HCT116 (cell line): Measurements from ENCODE around the gene AS3MT. TPM values are rescaled to one million over a fixed set of nuclear protein-coding genes. Genes with fewer than 3 reads are reported as not detected.

Experiments used
- ATAC-seq: fragments of 200-7000 bp; cut with Tn5 transposase; 2 replicates; pipeline ENCODE4 v1.9.1; 2020; ENCODE audit warnings: mild to moderate bottlenecking, moderate library complexity
- BruUV-seq: library from RNA; stranded (reverse); fragments of 400-500 nt; replicated peaks from 2 replicates; lab custom pipeline; 2021; lab: Mats Ljungman, UMichigan
- CTCF ChIA-PET: fragments of 300-600 bp; sonication (Branson Sonifier 250); formaldehyde crosslinking; loops from one replicate; lab custom pipeline; 2021; ENCODE audit warnings: antibody characterized with exemption; lab: Charles Lee
- POLR2A ChIA-PET: fragments of 300-600, 350-600 bp; sonication (Branson Sonifier 250); formaldehyde crosslinking; loops from one replicate; lab custom pipeline; 2021; ENCODE audit warnings: antibody characterized with exemption; lab: Charles Lee
- RAD21 ChIA-PET, 2 experiments: fragments of 300-600 bp; sonication (Branson Sonifier 250); formaldehyde crosslinking; loops; one replicate each; lab custom pipeline; 2023; ENCODE audit warnings: low total read pairs in 2 of 2; ENCODE audit not compliant: uncharacterized antibody in 2 of 2, unreplicated experiment in 2 of 2, low non-redundant PET in 1 of 2; lab: Charles Lee
- DNase-seq: peaks from one replicate; pipeline ENCODE4 v3.0.0-alpha.2; 2010; ENCODE audit warnings: low read depth, low spot score
- H2AFZ ChIP-seq: fragments of 200-600 bp; shearing (Covaris generic), sonication (generic); 2 replicates; pipeline ENCODE4 v1.6.1; 2017; ENCODE audit warnings: low read depth, mixed run types, mixed read lengths, antibody characterized with exemption, low read length; ENCODE audit not compliant: poor library complexity, severe bottlenecking
- H3K27ac ChIP-seq: 2 replicates; pipeline ENCODE4 v1.5.1; 2012; ENCODE audit warnings: low read depth, low read length
- H3K27me3 ChIP-seq: fragments of 200-600 bp; sonication (generic); 2 replicates; pipeline ENCODE4 v1.6.1; 2016; ENCODE audit warnings: mixed run types, low read length, mixed read lengths; ENCODE audit not compliant: insufficient read depth
- H3K36me3 ChIP-seq, 2 experiments: fragments of 200-500 bp in 1 of 2; fragments of 200-600 bp in 1 of 2; sonication (Bioruptor generic) in 1 of 2; sonication (generic) in 1 of 2; 2 replicates each; pipeline versions ENCODE4 v1.5.1 to v1.6.1; 2014 to 2016; ENCODE audit warnings: low read length in 2 of 2, inconsistent platforms in 1 of 2, mixed read lengths in 1 of 2, mixed run types in 1 of 2; ENCODE audit not compliant: insufficient read depth in 2 of 2, control insufficient read depth in 1 of 2
- H3K4me1 ChIP-seq, 2 experiments: fragments of 200-600 bp in 1 of 2; sonication (generic) in 1 of 2; 2 replicates each; pipeline versions ENCODE4 v1.5.1 to v1.6.1; 2012 to 2017; ENCODE audit warnings: low read length in 2 of 2, inconsistent platforms in 1 of 2, mild to moderate bottlenecking in 1 of 2, mixed read lengths in 1 of 2, mixed run types in 1 of 2, moderate library complexity in 1 of 2; ENCODE audit not compliant: insufficient read depth in 2 of 2, control insufficient read depth in 1 of 2
- H3K4me2 ChIP-seq: fragments of 200-600 bp; sonication (generic); 2 replicates; pipeline ENCODE4 v1.6.1; 2017; ENCODE audit warnings: mixed run types, low read length, mixed read lengths
- H3K4me3 ChIP-seq, 2 experiments: fragments of 200-600 bp in 1 of 2; sonication (generic) in 1 of 2; replicated peaks in 1 of 2; 2 replicates each; pipeline ENCODE4 v1.5.1; 2011 to 2016; ENCODE audit warnings: low read length in 2 of 2, control low read depth in 1 of 2, low read depth in 1 of 2, mild to moderate bottlenecking in 1 of 2, mixed read lengths in 1 of 2, mixed run types in 1 of 2
- H3K79me2 ChIP-seq: fragments of 200-600 bp; sonication (generic); 2 replicates; pipeline ENCODE4 v1.6.1; 2017; ENCODE audit warnings: mild to moderate bottlenecking, mixed run types, low read length, moderate library complexity, mixed read lengths; ENCODE audit not compliant: insufficient read depth
- H3K9ac ChIP-seq: fragments of 200-600 bp; sonication (generic); 2 replicates; pipeline ENCODE4 v1.6.1; 2016; ENCODE audit warnings: low read length, mixed read lengths
- H3K9me2 ChIP-seq: fragments of 200-600 bp; sonication (generic), shearing (Covaris generic); 2 replicates; pipeline ENCODE4 v1.6.1; 2017; ENCODE audit warnings: mixed run types, mild to moderate bottlenecking, moderate library complexity; ENCODE audit not compliant: insufficient read depth
- H3K9me3 ChIP-seq, 2 experiments: fragments of 200-500 bp in 1 of 2; fragments of 200-600 bp in 1 of 2; sonication (Bioruptor generic) in 1 of 2; sonication (generic) in 1 of 2; 2 replicates each; pipeline ENCODE4 v1.6.1; 2014 to 2017; ENCODE audit warnings: low read length in 2 of 2, mixed read lengths in 2 of 2, inconsistent platforms in 1 of 2, low read depth in 1 of 2, mild to moderate bottlenecking in 1 of 2, mixed run types in 1 of 2, moderate library complexity in 1 of 2; ENCODE audit not compliant: control insufficient read depth in 1 of 2, insufficient read depth in 1 of 2
- H4K20me1 ChIP-seq: fragments of 200-600 bp; sonication (generic), shearing (Covaris generic); 2 replicates; pipeline ENCODE4 v1.6.1; 2017; ENCODE audit warnings: mixed run types, mild to moderate bottlenecking, moderate library complexity; ENCODE audit not compliant: insufficient read depth
- ATF3 ChIP-seq: IDR thresholded peaks from 2 replicates; pipeline ENCODE4 v1.6.1; 2012
- CBX3 ChIP-seq: IDR thresholded peaks from 2 replicates; pipeline ENCODE4 v1.6.1; 2012; ENCODE audit warnings: low read depth
- EGR1 ChIP-seq: IDR thresholded peaks from 2 replicates; pipeline ENCODE4 v1.6.1; 2012; ENCODE audit warnings: low read depth
- EZH2 ChIP-seq: fragments of 200-600 bp; sonication (generic); IDR thresholded peaks from 2 replicates; pipeline ENCODE4 v1.6.1; 2017; ENCODE audit warnings: antibody characterized with exemption, mixed run types
- FOSL1 ChIP-seq: IDR thresholded peaks from 2 replicates; pipeline ENCODE4 v1.6.1; 2012; ENCODE audit warnings: low read depth
- JUND ChIP-seq: IDR thresholded peaks from 2 replicates; pipeline ENCODE4 v1.6.1; 2012
- POLR2AphosphoS5 ChIP-seq: IDR thresholded peaks from 2 replicates; pipeline ENCODE4 v1.6.1; 2011; ENCODE audit warnings: mild to moderate bottlenecking, low read depth, low read length, moderate library complexity
- RAD21 ChIP-seq: IDR thresholded peaks from 2 replicates; pipeline ENCODE4 v1.6.1; 2012; ENCODE audit warnings: low read depth, mild to moderate bottlenecking
- SIN3A ChIP-seq: IDR thresholded peaks from 2 replicates; pipeline ENCODE4 v1.6.1; 2012; ENCODE audit warnings: low read depth
- SRF ChIP-seq: IDR thresholded peaks from 2 replicates; pipeline ENCODE4 v1.6.1; 2012; ENCODE audit warnings: low read depth
- TCF7L2 ChIP-seq: IDR thresholded peaks from 2 replicates; pipeline ENCODE4 v1.7.0; 2011; ENCODE audit warnings: borderline replicate concordance, inconsistent platforms; ENCODE audit not compliant: insufficient read depth, insufficient read length; ENCODE audit errors: extremely low read depth
- YY1 ChIP-seq: IDR thresholded peaks from 2 replicates; pipeline ENCODE4 v1.6.1; 2011; ENCODE audit warnings: low read length, low read depth, moderate library complexity, mild to moderate bottlenecking; ENCODE audit not compliant: insufficient replicate concordance; ENCODE audit errors: extremely low read depth
- intact Hi-C: fragments of 100-400 bp; cut with micrococcal nuclease; formaldehyde crosslinking; loops from 2 replicates; pipeline ENCODE4 v1.10.0; 2022
- total RNA-seq: library from RNA; stranded (reverse); gene quantifications from one replicate; pipeline ENCODE4 v1.2.1, GENCODE V29; 2021; ENCODE audit not compliant: unreplicated experiment
- TF ChIP-seq, protein P1 (sequence below): IDR thresholded peaks from 2 replicates; pipeline ENCODE4 v1.6.1; 2012; ENCODE audit warnings: low read depth
- TF ChIP-seq, protein P2 (sequence below), 3 experiments: fragments of 200-600 bp in 1 of 3; sonication (generic) in 1 of 3; IDR thresholded peaks in 2 of 3; conservative IDR thresholded peaks in 1 of 3; 2 replicates each; pipeline ENCODE4 v1.5.1; 2012 to 2017; ENCODE audit warnings: low read depth in 2 of 3, low read length in 2 of 3, antibody characterized with exemption in 1 of 3, borderline replicate concordance in 1 of 3, control low read depth in 1 of 3, mild to moderate bottlenecking in 1 of 3, mixed read lengths in 1 of 3, mixed run types in 1 of 3, moderate library complexity in 1 of 3; ENCODE audit not compliant: insufficient read depth in 1 of 3
- TF ChIP-seq, protein P3 (sequence below): IDR thresholded peaks from 2 replicates; pipeline ENCODE4 v1.6.1; 2011; ENCODE audit warnings: mild to moderate bottlenecking, low read length, moderate library complexity; ENCODE audit not compliant: insufficient replicate concordance; ENCODE audit errors: extremely low read depth

The AS3MT gene
- total RNA-seq, 1 experiment from 2014 or later = 0.79 TPM

- Histone ChIP-seq H3K9me3 (no peaks in the 10 kb centered on the region), H3K4me3 (no peak overlapping the region), H3K4me2 (no peak overlapping the region), H3K36me3 (no peaks in the 10 kb centered on the region), H3K9me2 (no peaks in the 10 kb centered on the region), H3K9ac (no peak overlapping the region), H3K27ac (no peak overlapping the region), H3K79me2 (no peaks in the 10 kb centered on the region), H4K20me1 (no peaks in the 10 kb centered on the region), H2AFZ (no peak overlapping the region), H3K4me1 (no peaks in the 10 kb centered on the region), H3K27me3 (no peaks in the 10 kb centered on the region)
- TF ChIP-seq POLR2AphosphoS5 (no peak), EZH2 (no peak), SIN3A (no peak), TCF7L2 (no peak), JUND (no peak), CBX3 (no peak), ATF3 (no peak), SRF (no peak), FOSL1 (no peak), YY1 (no peak), RAD21 (no peak), EGR1 (no peak)
- TF ChIP-seq, protein P1, sequence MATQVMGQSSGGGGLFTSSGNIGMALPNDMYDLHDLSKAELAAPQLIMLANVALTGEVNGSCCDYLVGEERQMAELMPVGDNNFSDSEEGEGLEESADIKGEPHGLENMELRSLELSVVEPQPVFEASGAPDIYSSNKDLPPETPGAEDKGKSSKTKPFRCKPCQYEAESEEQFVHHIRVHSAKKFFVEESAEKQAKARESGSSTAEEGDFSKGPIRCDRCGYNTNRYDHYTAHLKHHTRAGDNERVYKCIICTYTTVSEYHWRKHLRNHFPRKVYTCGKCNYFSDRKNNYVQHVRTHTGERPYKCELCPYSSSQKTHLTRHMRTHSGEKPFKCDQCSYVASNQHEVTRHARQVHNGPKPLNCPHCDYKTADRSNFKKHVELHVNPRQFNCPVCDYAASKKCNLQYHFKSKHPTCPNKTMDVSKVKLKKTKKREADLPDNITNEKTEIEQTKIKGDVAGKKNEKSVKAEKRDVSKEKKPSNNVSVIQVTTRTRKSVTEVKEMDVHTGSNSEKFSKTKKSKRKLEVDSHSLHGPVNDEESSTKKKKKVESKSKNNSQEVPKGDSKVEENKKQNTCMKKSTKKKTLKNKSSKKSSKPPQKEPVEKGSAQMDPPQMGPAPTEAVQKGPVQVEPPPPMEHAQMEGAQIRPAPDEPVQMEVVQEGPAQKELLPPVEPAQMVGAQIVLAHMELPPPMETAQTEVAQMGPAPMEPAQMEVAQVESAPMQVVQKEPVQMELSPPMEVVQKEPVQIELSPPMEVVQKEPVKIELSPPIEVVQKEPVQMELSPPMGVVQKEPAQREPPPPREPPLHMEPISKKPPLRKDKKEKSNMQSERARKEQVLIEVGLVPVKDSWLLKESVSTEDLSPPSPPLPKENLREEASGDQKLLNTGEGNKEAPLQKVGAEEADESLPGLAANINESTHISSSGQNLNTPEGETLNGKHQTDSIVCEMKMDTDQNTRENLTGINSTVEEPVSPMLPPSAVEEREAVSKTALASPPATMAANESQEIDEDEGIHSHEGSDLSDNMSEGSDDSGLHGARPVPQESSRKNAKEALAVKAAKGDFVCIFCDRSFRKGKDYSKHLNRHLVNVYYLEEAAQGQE = no peak
- TF ChIP-seq, protein P2, sequence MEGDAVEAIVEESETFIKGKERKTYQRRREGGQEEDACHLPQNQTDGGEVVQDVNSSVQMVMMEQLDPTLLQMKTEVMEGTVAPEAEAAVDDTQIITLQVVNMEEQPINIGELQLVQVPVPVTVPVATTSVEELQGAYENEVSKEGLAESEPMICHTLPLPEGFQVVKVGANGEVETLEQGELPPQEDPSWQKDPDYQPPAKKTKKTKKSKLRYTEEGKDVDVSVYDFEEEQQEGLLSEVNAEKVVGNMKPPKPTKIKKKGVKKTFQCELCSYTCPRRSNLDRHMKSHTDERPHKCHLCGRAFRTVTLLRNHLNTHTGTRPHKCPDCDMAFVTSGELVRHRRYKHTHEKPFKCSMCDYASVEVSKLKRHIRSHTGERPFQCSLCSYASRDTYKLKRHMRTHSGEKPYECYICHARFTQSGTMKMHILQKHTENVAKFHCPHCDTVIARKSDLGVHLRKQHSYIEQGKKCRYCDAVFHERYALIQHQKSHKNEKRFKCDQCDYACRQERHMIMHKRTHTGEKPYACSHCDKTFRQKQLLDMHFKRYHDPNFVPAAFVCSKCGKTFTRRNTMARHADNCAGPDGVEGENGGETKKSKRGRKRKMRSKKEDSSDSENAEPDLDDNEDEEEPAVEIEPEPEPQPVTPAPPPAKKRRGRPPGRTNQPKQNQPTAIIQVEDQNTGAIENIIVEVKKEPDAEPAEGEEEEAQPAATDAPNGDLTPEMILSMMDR (IDR thresholded peaks at IDR 0.05 in 2 of 3, conservative IDR thresholded peaks at IDR 0.05 in 1 of 3; ENCODE audit: borderline replicate concordance in 1 of 3, insufficient read depth in 1 of 3, low read depth in 2 of 3, low read length in 2 of 3) = no peak
- TF ChIP-seq, protein P3, sequence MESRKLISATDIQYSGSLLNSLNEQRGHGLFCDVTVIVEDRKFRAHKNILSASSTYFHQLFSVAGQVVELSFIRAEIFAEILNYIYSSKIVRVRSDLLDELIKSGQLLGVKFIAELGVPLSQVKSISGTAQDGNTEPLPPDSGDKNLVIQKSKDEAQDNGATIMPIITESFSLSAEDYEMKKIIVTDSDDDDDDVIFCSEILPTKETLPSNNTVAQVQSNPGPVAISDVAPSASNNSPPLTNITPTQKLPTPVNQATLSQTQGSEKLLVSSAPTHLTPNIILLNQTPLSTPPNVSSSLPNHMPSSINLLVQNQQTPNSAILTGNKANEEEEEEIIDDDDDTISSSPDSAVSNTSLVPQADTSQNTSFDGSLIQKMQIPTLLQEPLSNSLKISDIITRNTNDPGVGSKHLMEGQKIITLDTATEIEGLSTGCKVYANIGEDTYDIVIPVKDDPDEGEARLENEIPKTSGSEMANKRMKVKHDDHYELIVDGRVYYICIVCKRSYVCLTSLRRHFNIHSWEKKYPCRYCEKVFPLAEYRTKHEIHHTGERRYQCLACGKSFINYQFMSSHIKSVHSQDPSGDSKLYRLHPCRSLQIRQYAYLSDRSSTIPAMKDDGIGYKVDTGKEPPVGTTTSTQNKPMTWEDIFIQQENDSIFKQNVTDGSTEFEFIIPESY = no peak
- CTCF ChIA-PET = interaction anchor here (1.7 kb wide), 1 partner anchor 14 kb away, joined by 5 read pairs; no protein-coding TSS in a partner anchor
- ATAC-seq = no peak
- RAD21 ChIA-PET = no interaction called here
- no TSS peak for BruUV-seq
- POLR2A ChIA-PET = interaction anchor here (0.6 kb wide), 1 partner anchor 179 kb away, joined by 3 read pairs; no protein-coding TSS in a partner anchor
- intact Hi-C loops = no loop called here
- DNase-seq = no peak
Measured at GRCh38 chr10:102888048-102888447, 18.8 kb downstream of the AS3MT start.
